Heart left ventricle (tissue), 16 donors: ENCODE measurements around the gene SLC38A2. TPM values are rescaled to one million over a fixed set of nuclear protein-coding genes. Genes with fewer than 3 reads are reported as not detected.

ENCODE experiments used
- ATAC-seq, 4 donors: fragments of 200-7000 bp; cut with Tn5 transposase; one replicate each; pipeline ENCODE4 v1.9.1; 2020 to 2022; ENCODE audit warnings: moderate library complexity in 4 of 4, mild to moderate bottlenecking in 3 of 4, moderate number of reproducible peaks in 1 of 4
- DNase-seq, 5 donors: peaks; one replicate each; pipeline ENCODE4 v3.0.0-alpha.2; 2020
- H3K27ac ChIP-seq, 12 donors: fragments of 200-600 bp; sonication (generic) in 4 of 12; one replicate each; pipeline versions ENCODE4 v1.5.0 to v1.8.0; 2016 to 2022; ENCODE audit warnings: mild to moderate bottlenecking in 2 of 12
- H3K27me3 ChIP-seq, 9 donors: fragments of 200-600 bp; sonication (generic) in 2 of 9; one replicate each; pipeline versions ENCODE4 v1.5.1 to v1.8.0; 2016 to 2022; ENCODE audit warnings: mild to moderate bottlenecking in 3 of 9
- H3K36me3 ChIP-seq, 9 donors: fragments of 200-600 bp; sonication (generic) in 2 of 9; one replicate each; pipeline versions ENCODE4 v1.5.0 to v1.8.0; 2018 to 2022; ENCODE audit warnings: mild to moderate bottlenecking in 2 of 9
- H3K4me1 ChIP-seq, 12 donors: fragments of 200-600 bp; sonication (generic) in 4 of 12; one replicate each; pipeline versions ENCODE4 v1.5.0 to v1.8.0; 2016 to 2022; ENCODE audit warnings: mild to moderate bottlenecking in 3 of 12
- H3K4me3 ChIP-seq, 12 donors: fragments of 200-600 bp; sonication (generic) in 4 of 12; one replicate each; pipeline versions ENCODE4 v1.5.0 to v1.8.0; 2017 to 2022; ENCODE audit warnings: mild to moderate bottlenecking in 9 of 12, moderate library complexity in 4 of 12
- H3K9me3 ChIP-seq, 12 donors: fragments of 200-600 bp; sonication (generic) in 4 of 12; one replicate each; pipeline versions ENCODE4 v1.5.0 to v1.8.0; 2016 to 2022; ENCODE audit warnings: mild to moderate bottlenecking in 1 of 12
- CTCF ChIP-seq, 12 donors: fragments of 200-600 bp; sonication (generic) in 4 of 12; IDR thresholded peaks; one replicate each; pipeline versions ENCODE4 v1.5.0 to v1.8.0; 2018 to 2022; ENCODE audit warnings: antibody characterized with exemption in 12 of 12, mild to moderate bottlenecking in 5 of 12
- POLR2A ChIP-seq, 2 donors: fragments of 450-650 bp; IDR thresholded peaks; one replicate each; pipeline ENCODE4 v1.6.1; 2017; ENCODE audit warnings: antibody characterized with exemption in 2 of 2, mild to moderate bottlenecking in 2 of 2, moderate library complexity in 2 of 2
- WGBS, 4 donors: extraction: QIAGEN DNeasy Blood & Tissue Kit in 2 of 4; methylation state at CpG; one replicate each; pipeline versions ENCODE4 v1.1.5 to v1.1.7; 2013 to 2018; 5-methylcytosine and 5-hydroxymethylcytosine counted together
- intact Hi-C, 10 donors: fragments of 100-400 bp; cut with DNase I; formaldehyde crosslinking; loops; one replicate each; pipeline versions ENCODE4 v1.11.1 to v1.14.2; 2022
- polyA plus RNA-seq, 2 donors: library from polyadenylated mRNA; stranded (reverse); fragments of 200-250 nt; gene quantifications; one replicate each; pipeline ENCODE4 v1.2.3, GENCODE V29; 2013
- total RNA-seq, 9 donors: library from RNA; depleted of rRNA in 2 of 9; stranded (reverse); fragments of >200 nt in 2 of 9; fragmentation: NEBNext Ultra II Directional in 3 of 9; extraction: Animal tissue kit (Norgen Biotek cat#: 25700) in 3 of 9; gene quantifications; one replicate each; pipeline versions ENCODE4 v1.1.0 to v1.2.4, GENCODE V29; 2016 to 2023
- donor health status: ischemic (EF 13 %, LVEDD 7.1; RV severe dilation, severe dysfunction).
- donor health status: healthy with polysubstance abuse.
- donor health status: DM: no; HTN: yes; CAD: no.
- donor health status: DM: no; HTN: no; CAD: no.
- donor health status: ischemic (EF 25% LVEDD 6.9; RV normal size, moderate dysfunction).
- donor health status: ischemic (EF 25% LVEDD 5.7; RV mildly dilated, moderate dysfunction).
- donor health status: healthy.
- donor health status: DM: yes; HTN: yes; CAD: no.
- donor health status: ischemic (EF 35%, LVEDD 5.7; RV mildly dilated, moderate dysfunction).
- donor health status: nonischemic (EF 11% LVEDD 7.7; RV severe dilation, severe dysfunction).
- donor health status: DM: yes; HTN: yes; CAD: no.
- donor health status: PGD.
- donor health status: ischemic (EF 29% LVEDD 5.4; RV normal size, mild dysfunction).
- donor health status: nonischemic (EF 23%, LVEDD 6.1; RV moderate dilation, normal function).

The SLC38A2 gene
- total and polyA plus RNA-seq, 11 donors, result 39.7 to 373 (median 161) TPM

- no peak for ATAC-seq
- H3K27me3 ChIP-seq, result no peaks in the 10 kb centered on the region
- H3K4me1 ChIP-seq, result peaks cover 0 to 20% (median 9%) of the 10 kb centered on the region in 12 donors
- no peaks in the 10 kb centered on the region for H3K36me3 ChIP-seq
- H3K27ac ChIP-seq, result no peak overlapping the region
- intact Hi-C loops, result loop anchor here in 2 of 10 donors (10.0 kb wide), 2 partner anchors 286 to 384 kb away; partner anchors contain the start of gene SCAF11 (in 1 of the 2)
- DNase-seq, result no peak
- no peak for TF ChIP-seq POLR2A (IDR thresholded peaks at IDR 0.05)
- no peak for TF ChIP-seq CTCF (IDR thresholded peaks at IDR 0.05)
- 97 to 100% (median 99%) methylated on average over 1 of the region's 1 CpG for WGBS, 4 donors
- no peak overlapping the region for H3K4me3 ChIP-seq
- peaks cover 0 to 3% (median 0%) of the 10 kb centered on the region in 12 donors for H3K9me3 ChIP-seq
Observed at GRCh38 chr12:46378530-46378929, 6.0 kb upstream of the SLC38A2 start.

GRCh38 chr12:46377678-46378077 lies 5.1 kb upstream of the SLC38A2 start:
- intact Hi-C loops, result loop anchor here in 2 of 10 donors (10.0 kb wide), 2 partner anchors 287 to 383 kb away; partner anchors contain the start of gene SCAF11 (in 1 of the 2)
- Histone ChIP-seq H3K36me3 (no peaks in the 10 kb centered on the region), H3K27me3 (no peaks in the 10 kb centered on the region), H3K9me3 (peaks cover 0 to 3% (median 0%) of the 10 kb centered on the region in 12 donors), H3K4me1 (peaks cover 0 to 22% (median 12%) of the 10 kb centered on the region in 12 donors), H3K4me3 (no peak overlapping the region), H3K27ac (no peak overlapping the region)
- no peak for TF ChIP-seq POLR2A (IDR thresholded peaks at IDR 0.05)
- TF ChIP-seq CTCF (IDR thresholded peaks at IDR 0.05), result no peak
- ATAC-seq (no peak), DNase-seq (no peak)
- WGBS, 4 donors, result 85 to 88% (median 85%) methylated on average over 3 of the region's 3 CpGs

- intact Hi-C loops, result loop anchor here in 2 of 10 donors (10.0 kb wide), 2 partner anchors 288 to 382 kb away; partner anchors contain the start of gene SCAF11 (in 1 of the 2)
- 91 to 100% (median 99%) methylated on average over 1 of the region's 1 CpG for WGBS, 4 donors
Observed at GRCh38 chr12:46376579-46376978, 4.0 kb upstream of the SLC38A2 start.

More at GRCh38 chr12:46376579-46376978, 4.0 kb upstream of the SLC38A2 start:
- Histone ChIP-seq H3K4me1 (peaks cover 0 to 12% (median 6%) of the 10 kb centered on the region in 12 donors), H3K36me3 (no peaks in the 10 kb centered on the region), H3K9me3 (peaks cover 0 to 3% (median 0%) of the 10 kb centered on the region in 12 donors), H3K27me3 (no peaks in the 10 kb centered on the region), H3K27ac (no peak overlapping the region), H3K4me3 (no peak overlapping the region)
- TF ChIP-seq CTCF (IDR thresholded peaks at IDR 0.05) (no peak), POLR2A (IDR thresholded peaks at IDR 0.05) (no peak)
- ATAC-seq (no peak), DNase-seq (no peak)
